ENCODE measurements around the gene ZNF831. TPM values are rescaled to one million over a fixed set of nuclear protein-coding genes. Genes with fewer than 3 reads are reported as not detected.

ZNF831 gene
- total RNA-seq, 1 experiment from 2014 or later, result not detected

DNA sequence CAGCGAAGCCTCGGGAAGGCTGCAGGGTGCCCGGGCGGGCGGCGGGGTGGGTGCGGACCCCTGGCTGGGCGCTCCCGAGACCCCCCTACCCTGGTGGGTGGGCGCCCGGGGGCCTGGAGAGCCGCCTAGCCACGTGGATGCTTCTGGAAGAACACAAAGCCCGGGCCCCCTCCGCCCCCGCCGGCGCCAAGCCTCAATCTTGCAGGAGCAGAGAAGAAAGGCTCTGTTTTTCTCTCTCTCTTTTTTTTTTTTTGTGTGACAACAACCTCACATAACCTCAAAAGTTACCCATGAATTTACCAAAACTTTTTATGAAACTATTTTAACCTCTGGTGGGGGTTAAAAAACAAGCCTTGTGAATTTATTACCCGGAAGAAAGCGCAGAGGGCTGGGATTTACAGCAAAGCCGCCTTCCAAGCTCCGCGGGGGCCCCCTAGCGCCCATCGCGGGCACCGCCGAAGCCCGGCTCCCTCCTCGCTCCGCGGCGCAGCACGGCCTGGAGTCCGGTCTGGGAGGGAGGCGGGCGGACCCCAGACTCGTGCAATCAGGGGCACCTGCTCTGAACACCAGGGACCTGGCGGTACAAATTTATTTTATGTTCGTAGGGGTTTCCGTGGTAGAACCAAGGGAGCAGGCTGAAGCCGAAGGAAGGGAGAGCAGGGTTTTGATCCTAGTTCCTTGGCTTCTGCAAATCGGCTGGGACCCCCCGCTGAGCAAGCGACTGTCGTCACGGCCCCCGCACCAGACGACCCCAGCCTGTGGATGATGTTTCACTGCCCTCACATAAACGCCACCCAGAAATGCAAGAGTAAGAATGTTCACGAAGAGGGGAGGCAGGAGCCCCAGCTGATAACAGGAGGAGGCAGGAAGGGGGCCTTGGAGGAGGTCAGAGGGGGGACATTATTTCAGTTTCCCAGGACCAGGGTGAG lies 58.9 kb downstream of the ZNF831 start:
- Mint-ChIP-seq H3K27me3 (ENCODE audit: insufficient read depth, unreplicated experiment) (peaks cover 96% of the 10 kb centered on the region), H3K36me3 (ENCODE audit: insufficient read depth, unreplicated experiment) (no peaks in the 10 kb centered on the region), H3K27ac (ENCODE audit: low read depth, unreplicated experiment) (no peak overlapping the region), H3K4me3 (ENCODE audit: unreplicated experiment) (peak overlapping the region; percentile 66), H3K9me3 (ENCODE audit: unreplicated experiment) (no peaks in the 10 kb centered on the region), H3K4me1 (ENCODE audit: insufficient read depth, unreplicated experiment) (no peaks in the 10 kb centered on the region)
- ChIA-PET POLR2A (interaction anchor here (0.5 to 2.0 kb wide), 8 partner anchors 8 to 370 kb away, joined by 3 to 10 read pairs (median 3); partner anchors contain the start of genes ATP5F1E and GNAS), CTCF (interaction anchor here (0.6 to 7.2 kb wide), 50 partner anchors 9 to 357 kb away, joined by 3 to 98 read pairs (median 4); no protein-coding TSS in a partner anchor)
- peak; percentile 55 for DNase-seq (ENCODE audit: unreplicated experiment)
- no TSS peak for BruUV-seq (replicated peaks)
- intact Hi-C loops (cut with micrococcal nuclease), result loop anchor here (1.0 kb wide), 3 partner anchors 135 to 352 kb away; no protein-coding TSS in a partner anchor
- TF ChIP-seq, protein P1, sequence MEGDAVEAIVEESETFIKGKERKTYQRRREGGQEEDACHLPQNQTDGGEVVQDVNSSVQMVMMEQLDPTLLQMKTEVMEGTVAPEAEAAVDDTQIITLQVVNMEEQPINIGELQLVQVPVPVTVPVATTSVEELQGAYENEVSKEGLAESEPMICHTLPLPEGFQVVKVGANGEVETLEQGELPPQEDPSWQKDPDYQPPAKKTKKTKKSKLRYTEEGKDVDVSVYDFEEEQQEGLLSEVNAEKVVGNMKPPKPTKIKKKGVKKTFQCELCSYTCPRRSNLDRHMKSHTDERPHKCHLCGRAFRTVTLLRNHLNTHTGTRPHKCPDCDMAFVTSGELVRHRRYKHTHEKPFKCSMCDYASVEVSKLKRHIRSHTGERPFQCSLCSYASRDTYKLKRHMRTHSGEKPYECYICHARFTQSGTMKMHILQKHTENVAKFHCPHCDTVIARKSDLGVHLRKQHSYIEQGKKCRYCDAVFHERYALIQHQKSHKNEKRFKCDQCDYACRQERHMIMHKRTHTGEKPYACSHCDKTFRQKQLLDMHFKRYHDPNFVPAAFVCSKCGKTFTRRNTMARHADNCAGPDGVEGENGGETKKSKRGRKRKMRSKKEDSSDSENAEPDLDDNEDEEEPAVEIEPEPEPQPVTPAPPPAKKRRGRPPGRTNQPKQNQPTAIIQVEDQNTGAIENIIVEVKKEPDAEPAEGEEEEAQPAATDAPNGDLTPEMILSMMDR (IDR thresholded peaks at IDR 0.05; ENCODE audit: unreplicated experiment), result peak; percentile 95

GRCh38 chr20:59223182-59223601 lies 59.6 kb downstream of the ZNF831 start:
- no peak for DNase-seq (ENCODE audit: unreplicated experiment)
- peaks cover 90% of the 10 kb centered on the region for H3K27me3 Mint-ChIP-seq (ENCODE audit: insufficient read depth, unreplicated experiment)

DNA sequence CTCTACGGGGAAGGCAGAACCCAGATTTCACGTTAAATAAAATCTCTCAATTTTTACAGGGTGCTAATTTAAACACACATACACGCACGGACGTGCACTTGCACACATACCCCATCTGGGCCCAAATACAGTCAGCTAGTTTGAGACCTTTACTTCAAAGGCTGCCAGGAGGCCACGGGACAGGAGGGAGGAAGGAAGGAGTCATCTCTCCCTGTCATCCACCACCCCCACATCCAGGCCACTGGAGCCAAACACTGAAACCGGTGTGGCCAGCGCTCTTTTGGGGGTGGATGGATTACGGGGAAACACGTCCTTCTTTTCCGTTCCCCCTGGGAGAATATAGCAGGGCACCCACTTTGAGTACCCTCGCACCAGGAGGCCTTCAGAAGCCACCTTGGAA lies 60.1 kb downstream of the ZNF831 start:
- ChIA-PET POLR2A (interaction anchor here (0.6 kb wide), 1 partner anchor 189 kb away, joined by 3 read pairs; no protein-coding TSS in a partner anchor), CTCF (interaction anchor here (0.6 to 7.2 kb wide), 17 partner anchors 14 to 560 kb away, joined by 3 to 98 read pairs (median 3); no protein-coding TSS in a partner anchor)
- intact Hi-C loops (cut with micrococcal nuclease), result no loop called here
- Mint-ChIP-seq H3K36me3 (ENCODE audit: insufficient read depth, unreplicated experiment) (no peaks in the 10 kb centered on the region), H3K4me3 (ENCODE audit: unreplicated experiment) (no peak overlapping the region), H3K9me3 (ENCODE audit: unreplicated experiment) (no peaks in the 10 kb centered on the region), H3K27me3 (ENCODE audit: insufficient read depth, unreplicated experiment) (peaks cover 87% of the 10 kb centered on the region), H3K4me1 (ENCODE audit: insufficient read depth, unreplicated experiment) (no peaks in the 10 kb centered on the region), H3K27ac (ENCODE audit: low read depth, unreplicated experiment) (no peak overlapping the region)
- TF ChIP-seq, protein P1 (IDR thresholded peaks at IDR 0.05; ENCODE audit: unreplicated experiment), result no peak
- no TSS peak for BruUV-seq (replicated peaks)
- DNase-seq (ENCODE audit: unreplicated experiment), result no peak

More at GRCh38 chr20:59223182-59223601, 59.6 kb downstream of the ZNF831 start:
- intact Hi-C loops (cut with micrococcal nuclease), result no loop called here
- POLR2A ChIA-PET, result interaction anchor here (0.6 kb wide), 3 partner anchors 157 to 371 kb away, joined by 3 read pairs; partner anchors contain the start of gene GNAS
- Mint-ChIP-seq H3K9me3 (ENCODE audit: unreplicated experiment) (no peaks in the 10 kb centered on the region), H3K27ac (ENCODE audit: low read depth, unreplicated experiment) (no peak overlapping the region), H3K36me3 (ENCODE audit: insufficient read depth, unreplicated experiment) (no peaks in the 10 kb centered on the region), H3K4me1 (ENCODE audit: insufficient read depth, unreplicated experiment) (no peaks in the 10 kb centered on the region), H3K4me3 (ENCODE audit: unreplicated experiment) (no peak overlapping the region)
- BruUV-seq (replicated peaks), result no TSS peak
- TF ChIP-seq, protein P1 (IDR thresholded peaks at IDR 0.05; ENCODE audit: unreplicated experiment), result no peak
- CTCF ChIA-PET, result interaction anchor here (0.6 to 7.2 kb wide), 23 partner anchors 15 to 561 kb away, joined by 3 to 98 read pairs (median 3); no protein-coding TSS in a partner anchor

DNA sequence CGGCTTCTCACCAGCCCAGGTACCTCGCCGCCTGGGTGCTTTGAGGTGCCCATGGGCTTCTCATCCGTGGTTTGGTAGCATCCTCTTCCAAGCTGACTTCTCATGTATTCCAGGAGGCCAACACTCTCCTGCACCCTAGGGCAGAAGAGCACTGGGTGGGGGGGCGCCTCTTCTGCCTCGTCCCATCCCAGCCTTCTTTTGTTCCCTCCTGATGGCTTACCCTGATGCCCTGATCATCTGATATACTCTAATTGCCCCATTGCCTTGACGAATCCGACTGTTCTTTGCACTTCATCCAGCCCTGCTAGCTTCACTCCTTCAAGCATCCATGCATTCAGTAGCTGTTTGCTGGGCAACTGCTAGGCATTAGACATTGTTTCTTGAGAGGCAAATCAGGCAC lies 60.6 kb downstream of the ZNF831 start:
- no peak for DNase-seq (ENCODE audit: unreplicated experiment)
- Mint-ChIP-seq H3K27ac (ENCODE audit: low read depth, unreplicated experiment) (no peak overlapping the region), H3K9me3 (ENCODE audit: unreplicated experiment) (no peaks in the 10 kb centered on the region), H3K36me3 (ENCODE audit: insufficient read depth, unreplicated experiment) (no peaks in the 10 kb centered on the region), H3K4me1 (ENCODE audit: insufficient read depth, unreplicated experiment) (no peaks in the 10 kb centered on the region), H3K27me3 (ENCODE audit: insufficient read depth, unreplicated experiment) (peaks cover 82% of the 10 kb centered on the region), H3K4me3 (ENCODE audit: unreplicated experiment) (no peak overlapping the region)
- no TSS peak for BruUV-seq (replicated peaks)
- ChIA-PET CTCF (interaction anchor here (0.9 to 7.2 kb wide), 8 partner anchors 14 to 360 kb away, joined by 3 to 98 read pairs (median 4); no protein-coding TSS in a partner anchor), POLR2A (no interaction called here)
- intact Hi-C loops (cut with micrococcal nuclease), result no loop called here
- TF ChIP-seq, protein P1 (IDR thresholded peaks at IDR 0.05; ENCODE audit: unreplicated experiment), result no peak

Data from MCF 10A (cell line).